ENCODE results near the gene APC2.

APC2 gene

DNA sequence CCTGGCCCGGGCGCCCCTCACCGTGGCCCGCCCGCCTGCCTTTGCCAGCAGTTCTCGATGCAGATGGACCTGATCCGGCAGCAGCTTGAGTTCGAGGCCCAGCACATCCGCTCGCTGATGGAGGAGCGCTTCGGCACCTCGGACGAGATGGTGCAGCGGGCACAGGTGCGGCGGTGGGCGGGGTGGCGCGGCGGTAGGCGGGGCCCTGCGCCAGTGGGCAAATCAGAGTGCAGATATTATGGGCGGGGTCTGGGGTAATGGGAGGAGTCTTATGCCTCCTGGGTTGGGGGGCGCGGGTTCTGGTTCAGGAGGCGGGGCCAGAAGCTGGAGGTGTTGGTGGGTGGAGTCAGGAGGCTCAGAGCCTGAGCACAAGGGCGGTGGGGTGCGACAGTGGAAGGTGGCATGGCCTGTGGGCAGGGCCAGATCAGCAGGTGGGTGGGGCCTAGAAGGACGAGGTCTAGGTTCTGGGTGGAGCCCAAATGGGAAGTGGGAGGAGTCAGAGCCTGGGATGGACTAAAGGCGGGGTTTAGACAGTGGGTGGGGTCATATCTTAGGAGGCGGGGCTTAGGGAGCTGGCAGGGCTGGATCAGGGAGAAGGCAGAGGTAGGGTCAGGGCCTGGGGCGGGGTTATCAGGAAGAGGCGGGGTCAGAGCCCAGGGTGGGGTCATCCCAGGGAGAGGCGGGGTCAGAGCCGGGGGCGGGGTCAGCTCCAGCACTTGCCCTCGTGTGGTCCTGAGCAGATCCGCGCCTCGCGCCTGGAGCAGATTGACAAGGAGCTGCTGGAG lies 5.6 kb downstream of the APC2 start:
- TF ChIP-seq CTCF (IDR thresholded peaks at IDR 0.05; ENCODE audit: low read depth, low read length): no peak
- no peak for DNase-seq (ENCODE audit: extremely low read depth, low read depth)

DNA sequence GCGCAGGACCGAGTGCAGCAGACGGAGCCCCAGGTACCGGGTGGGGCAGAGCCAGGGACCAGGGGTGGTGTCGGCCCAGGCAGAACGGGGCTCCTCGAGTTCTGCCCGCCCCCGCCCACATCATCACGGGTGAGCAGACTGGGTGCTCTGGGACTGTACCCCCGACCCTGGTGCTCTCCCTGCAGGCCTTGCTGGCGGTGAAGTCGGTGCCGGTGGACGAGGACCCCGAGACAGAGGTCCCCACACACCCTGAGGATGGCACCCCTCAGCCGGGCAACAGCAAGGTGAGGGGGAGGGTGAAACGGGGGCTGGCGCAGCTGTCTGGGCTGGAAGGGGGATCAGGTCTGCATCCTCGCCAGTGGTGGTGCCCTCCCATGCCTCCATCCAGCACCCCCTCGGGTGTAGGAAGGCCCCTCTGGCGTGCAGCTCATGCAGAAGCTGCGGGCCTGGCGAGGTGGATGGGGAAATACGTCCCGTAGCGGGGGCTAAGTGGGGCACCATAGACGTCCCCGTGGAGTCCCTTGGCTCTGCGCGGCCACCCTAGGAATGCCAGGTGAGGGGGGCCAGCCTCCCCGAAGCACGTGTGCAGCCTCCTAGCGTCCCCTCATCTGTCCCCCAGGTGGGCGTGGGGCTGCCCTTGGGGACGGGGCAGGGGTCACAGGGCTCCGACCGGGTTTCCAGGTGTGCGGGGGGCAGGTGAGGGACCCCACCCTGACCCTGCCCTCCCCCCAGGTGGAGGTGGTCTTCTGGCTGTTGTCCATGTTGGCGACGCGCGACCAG lies 6.4 kb downstream of the APC2 start:
- no peak for DNase-seq (ENCODE audit: extremely low read depth, low read depth)
- TF ChIP-seq CTCF (IDR thresholded peaks at IDR 0.05; ENCODE audit: low read depth, low read length): no peak

DNA sequence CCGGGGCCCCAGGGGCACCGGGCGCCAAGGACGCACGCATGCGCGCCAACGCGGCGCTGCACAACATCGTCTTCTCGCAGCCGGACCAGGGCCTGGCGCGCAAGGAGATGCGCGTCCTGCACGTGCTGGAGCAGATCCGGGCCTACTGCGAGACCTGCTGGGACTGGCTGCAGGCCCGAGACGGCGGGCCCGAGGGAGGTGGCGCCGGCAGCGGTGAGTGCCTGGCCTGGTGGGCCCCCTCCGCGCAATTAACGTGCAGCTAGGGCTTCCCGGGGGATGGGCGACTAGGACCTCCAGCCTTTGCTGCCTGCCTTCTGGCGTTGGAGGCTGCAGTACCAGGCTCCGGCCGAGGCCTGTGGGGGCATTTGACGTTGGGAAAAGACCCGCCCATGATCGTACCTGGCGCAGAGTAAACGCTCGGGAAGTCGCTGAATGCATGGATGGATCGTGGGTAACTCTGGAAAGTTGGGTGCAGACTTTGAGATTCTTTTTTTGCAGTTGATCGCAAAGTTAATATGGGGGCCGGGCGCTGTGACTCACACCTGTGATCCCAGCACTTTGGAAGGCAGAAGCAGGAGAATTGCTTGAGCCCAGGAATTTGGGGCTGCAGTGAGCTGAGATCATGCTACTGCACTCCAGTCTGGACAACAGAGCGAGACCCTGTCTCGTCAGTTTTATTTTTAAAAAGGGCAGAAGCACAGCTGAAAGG lies 7.3 kb downstream of the APC2 start:
- TF ChIP-seq CTCF (IDR thresholded peaks at IDR 0.05; ENCODE audit: low read depth, low read length): no peak
- no peak for DNase-seq (ENCODE audit: extremely low read depth, low read depth)

DNA sequence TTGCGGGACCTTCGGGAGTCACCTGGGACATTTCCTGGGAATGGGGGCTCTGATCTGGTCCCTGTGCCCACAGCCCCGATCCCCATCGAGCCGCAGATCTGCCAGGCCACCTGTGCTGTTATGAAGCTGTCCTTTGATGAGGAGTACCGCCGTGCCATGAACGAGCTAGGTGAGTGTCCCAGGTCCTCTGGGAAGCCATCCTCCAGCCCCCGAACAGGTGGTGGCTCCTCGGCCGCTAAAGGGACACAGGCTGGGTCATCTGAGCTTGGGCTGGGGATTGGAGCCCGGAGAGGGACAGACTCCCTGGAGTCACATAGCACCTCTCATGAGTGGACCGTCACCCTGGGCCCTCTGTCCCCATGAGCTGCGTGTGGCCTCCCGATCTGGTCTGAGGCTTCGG lies 8.0 kb downstream of the APC2 start:
- no peak for TF ChIP-seq CTCF (IDR thresholded peaks at IDR 0.05; ENCODE audit: low read depth, low read length)
- no peak for DNase-seq (ENCODE audit: extremely low read depth, low read depth)

DNA sequence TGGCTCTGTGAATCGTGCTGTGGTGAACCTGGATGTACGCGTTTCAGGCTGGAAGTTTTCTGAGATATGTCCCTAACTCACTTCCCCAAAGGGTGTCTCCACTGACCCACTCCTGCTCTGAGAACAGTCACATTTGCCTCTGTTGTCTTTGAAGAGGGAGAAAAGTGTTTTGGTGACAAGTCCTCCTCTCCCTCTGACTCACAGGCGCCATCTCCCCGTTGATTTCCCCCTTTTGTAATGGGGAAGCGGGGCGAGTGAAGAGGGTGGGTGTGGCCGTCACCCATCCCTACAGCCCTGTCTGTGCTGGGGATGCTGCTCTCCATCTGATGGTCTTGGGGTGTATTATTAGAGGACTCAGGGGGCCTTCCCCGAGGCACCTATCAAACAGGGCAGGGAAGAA lies 9.6 kb downstream of the APC2 start:
- no peak for TF ChIP-seq CTCF (IDR thresholded peaks at IDR 0.05; ENCODE audit: low read depth, low read length)
- DNase-seq (ENCODE audit: extremely low read depth, low read depth): no peak

GRCh38 chr19:1460033-1460995 lies 10.4 kb downstream of the APC2 start:
- TF ChIP-seq CTCF (IDR thresholded peaks at IDR 0.05; ENCODE audit: low read depth, low read length): no peak

More at GRCh38 chr19:1460033-1460995, 10.4 kb downstream of the APC2 start:
- no peak for DNase-seq (ENCODE audit: extremely low read depth, low read depth)

All from AG09319 (cell line).